ENCODE measurements around the gene PRPH.
"Not testable (repeated sequence)": the region's sequence is repeated elsewhere in the genome, so short reads cannot be mapped to it uniquely, and the experiment has no call there.

The PRPH gene

GRCh38 chr12:49301760-49302159, 6.8 kb downstream of the PRPH start:
- no peak for DNase-seq

DNA sequence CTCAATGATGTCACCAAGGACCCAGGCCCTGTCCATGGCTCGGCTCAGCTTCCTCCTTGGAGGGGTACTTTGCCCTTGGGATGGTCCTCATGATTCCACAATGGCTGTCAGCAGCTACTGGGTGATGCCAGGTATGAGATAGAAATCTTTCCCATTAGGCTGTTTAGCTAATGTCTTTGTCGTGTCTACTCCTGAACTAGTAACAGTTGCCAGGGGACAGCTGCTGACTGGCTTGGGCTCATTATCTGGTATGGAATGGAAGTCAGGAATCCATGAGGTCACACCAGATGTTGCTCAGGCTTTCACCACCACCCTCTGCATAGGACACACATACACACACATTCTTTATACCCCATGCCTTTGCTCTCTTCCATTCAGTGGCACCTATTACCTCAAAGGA, 9.2 kb downstream of the PRPH start:
- no peak for DNase-seq

DNA sequence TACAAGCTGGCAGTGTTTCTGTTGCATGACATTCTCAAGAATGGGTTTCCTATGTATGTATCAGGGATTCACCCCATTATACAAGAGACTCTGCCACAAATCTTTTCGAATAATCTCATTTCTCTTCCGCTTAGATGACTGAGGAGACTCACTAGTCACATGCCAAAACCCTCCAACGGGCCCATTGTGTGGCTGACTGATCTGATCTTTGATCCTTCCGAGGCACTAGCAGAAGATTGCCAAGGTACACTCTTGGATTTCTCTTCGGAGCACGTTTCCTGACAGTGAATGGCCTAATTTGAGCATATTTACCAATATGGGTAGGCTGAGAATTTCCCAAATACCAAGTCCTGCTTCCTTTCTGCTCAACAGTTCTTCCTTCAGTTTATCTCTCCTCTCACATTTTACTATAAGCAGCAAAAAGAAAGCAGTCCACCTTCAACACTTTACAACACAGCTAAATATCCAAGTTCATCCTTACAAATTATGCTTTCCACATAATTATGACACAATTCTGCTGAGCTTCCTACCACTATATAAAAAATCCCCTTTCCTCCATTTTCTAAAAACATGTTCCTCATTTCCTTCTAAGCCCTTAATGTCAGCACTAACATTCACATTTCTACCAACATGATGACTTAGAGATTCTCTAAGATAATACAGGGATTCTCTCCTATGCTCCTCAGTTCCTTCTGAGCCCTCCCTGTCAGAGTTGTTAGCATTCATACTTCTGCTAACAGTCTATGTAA, 11.0 kb downstream of the PRPH start:
- DNase-seq = no peak

DNA sequence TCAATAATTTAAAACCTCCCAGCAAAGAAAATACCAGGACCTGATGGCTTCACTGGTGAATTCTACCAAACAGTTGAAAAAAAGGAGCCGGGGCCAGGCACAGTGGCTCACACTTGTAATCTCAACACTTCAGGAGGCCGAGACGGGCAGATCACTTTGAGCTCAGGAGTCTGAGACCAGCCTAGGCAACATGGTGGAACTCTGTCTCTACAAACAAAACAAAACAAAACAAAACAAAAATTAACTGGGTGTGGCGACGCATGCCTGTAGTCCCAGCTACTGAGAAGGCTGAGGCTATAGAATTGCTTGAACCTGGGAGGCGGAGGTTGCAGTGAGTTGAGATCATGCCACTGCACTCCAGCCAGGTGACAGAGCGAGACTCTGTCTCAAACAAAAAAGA, 14.4 kb downstream of the PRPH start:
- DNase-seq = no peak

- DNase-seq = not testable (repeated sequence)
These were observed 15.6 kb downstream of the PRPH start for GRCh38 chr12:49310451-49311000.

- no peak for DNase-seq
These were observed 19.9 kb downstream of the PRPH start for GRCh38 chr12:49314811-49315210.

DNA sequence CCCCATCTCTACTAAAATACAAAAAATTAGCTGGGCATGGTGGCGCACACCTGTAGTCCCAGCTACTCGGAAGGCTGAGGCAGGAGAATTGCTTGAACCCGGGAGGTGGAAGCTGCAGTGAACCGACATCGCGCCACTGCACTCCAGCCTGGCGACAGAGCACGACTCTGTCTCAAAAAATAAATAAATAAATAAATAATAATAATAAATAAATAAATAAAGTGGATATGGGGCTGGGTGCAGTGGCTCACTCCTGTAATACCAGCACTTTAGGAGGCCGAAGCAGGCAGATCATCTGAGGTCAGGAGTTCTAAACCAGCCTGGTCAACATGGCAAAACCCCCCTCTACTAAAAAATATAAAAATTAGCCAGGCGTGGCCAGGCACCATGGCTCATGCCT, 22.2 kb downstream of the PRPH start:
- not testable (repeated sequence) for DNase-seq

DNA sequence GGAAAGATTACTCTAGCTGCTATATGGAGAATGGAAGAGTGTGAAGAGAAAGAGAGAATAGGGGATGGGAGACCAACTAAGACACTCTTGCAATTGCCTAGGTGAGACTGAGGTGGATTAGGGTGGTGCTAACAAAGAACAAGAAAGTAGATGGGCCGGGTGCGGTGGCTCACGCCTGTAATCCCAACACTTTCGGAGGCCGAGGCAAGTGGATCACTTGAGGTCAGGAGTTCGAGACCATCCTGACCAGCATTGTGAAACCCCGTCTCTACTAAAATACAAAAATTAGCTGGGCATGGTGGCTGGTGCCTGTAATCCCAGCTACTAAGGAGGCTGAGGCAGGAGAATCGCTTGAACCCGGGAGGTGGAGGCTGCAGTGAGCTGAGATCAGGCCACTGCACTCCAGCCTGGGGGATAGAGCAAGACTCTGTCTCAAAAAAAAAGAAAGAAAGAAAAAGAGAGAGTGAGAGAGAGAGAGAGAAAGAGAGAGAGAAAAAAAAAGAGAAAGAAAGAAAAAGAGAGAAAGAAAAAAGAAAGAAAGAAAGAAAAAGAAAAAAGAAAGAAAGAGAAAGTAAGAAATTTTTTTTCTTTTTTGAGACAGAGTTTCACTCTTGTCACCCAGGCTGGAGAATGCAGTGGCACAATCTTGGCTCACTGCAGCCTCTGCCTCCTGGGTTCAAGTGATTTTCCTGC, 25.6 kb downstream of the PRPH start:
- DNase-seq = not testable (repeated sequence)

- DNase-seq = no peak
These were observed 27.4 kb downstream of the PRPH start for GRCh38 chr12:49322367-49322707.

GRCh38 chr12:49322708-49323523, 28.0 kb downstream of the PRPH start, which contains the start of gene TROAP:
Gene TROAP, plus strand, starts transcription at chr12:49323255. Its CDS starts 354 bp downstream, at chr12:49323609.
- DNase-seq = peak; percentile 96

DNA sequence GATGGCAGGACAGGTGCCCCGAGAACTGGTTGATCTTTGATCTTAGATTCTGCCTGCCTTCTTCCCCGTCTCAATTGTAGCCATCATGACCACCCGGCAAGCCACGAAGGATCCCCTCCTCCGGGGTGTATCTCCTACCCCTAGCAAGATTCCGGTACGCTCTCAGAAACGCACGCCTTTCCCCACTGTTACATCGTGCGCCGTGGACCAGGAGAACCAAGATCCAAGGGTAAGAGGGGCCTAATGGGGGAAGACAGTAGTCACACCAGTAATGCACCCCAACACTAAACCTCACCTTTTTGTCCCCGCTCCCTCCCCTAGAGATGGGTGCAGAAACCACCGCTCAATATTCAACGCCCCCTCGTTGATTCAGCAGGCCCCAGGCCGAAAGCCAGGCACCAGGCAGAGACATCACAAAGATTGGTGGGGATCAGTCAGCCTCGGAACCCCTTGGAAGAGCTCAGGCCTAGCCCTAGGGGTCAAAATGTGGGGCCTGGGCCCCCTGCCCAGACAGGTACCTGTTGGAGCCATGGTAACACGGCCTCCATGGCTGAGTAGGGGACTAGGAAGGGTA, 28.7 kb downstream of the PRPH start:
- no peak for DNase-seq

DNA sequence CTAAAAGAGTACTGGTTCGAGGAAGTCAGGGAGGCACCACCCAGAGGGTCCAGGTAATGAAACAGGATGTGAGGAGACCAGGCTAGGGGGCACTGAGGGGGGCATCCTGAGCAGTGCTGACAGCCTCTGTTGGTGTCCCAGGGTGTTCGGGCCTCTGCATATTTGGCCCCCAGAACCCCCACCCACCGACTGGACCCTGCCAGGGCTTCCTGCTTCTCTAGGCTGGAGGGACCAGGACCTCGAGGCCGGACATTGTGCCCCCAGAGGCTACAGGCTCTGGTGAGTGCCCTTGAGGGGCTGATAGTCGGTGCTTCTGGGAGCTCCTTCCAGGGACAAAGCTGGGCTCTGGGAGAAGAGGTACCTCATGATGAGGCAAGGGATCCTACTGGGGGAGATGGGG, 30.7 kb downstream of the PRPH start:
- DNase-seq = no peak

GRCh38 chr12:49327368-49327767, 32.4 kb downstream of the PRPH start:
- no peak for DNase-seq

DNA sequence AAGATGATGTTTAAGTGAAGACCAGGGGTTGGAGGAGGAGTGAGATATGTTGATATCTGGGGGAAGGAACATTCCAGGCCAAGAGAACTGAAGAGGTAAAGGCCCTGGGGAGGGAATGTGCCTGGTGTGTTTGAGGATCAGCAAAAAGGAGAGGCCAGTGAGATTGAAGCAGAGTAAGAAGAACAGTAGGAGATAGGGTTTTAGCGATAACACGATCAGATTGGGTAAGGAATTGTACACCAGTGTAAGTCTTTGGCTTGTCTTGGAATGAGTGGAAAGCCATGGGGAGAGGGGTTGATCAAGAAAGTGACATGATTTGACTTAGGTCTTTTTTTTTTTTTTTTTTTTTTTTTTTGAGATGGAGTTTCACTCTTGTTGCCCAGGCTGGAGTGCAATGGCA, 32.9 kb downstream of the PRPH start:
- no peak for DNase-seq

GRCh38 chr12:49328816-49329215, 33.9 kb downstream of the PRPH start:
- no peak for DNase-seq

- DNase-seq = no peak
These were observed 35.2 kb downstream of the PRPH start for GRCh38 chr12:49330032-49330619.

- DNase-seq = no peak
These were observed 35.9 kb downstream of the PRPH start for GRCh38 chr12:49330631-49331379.

- DNase-seq = no peak
These were observed 36.7 kb downstream of the PRPH start for GRCh38 chr12:49331380-49332222.

DNA sequence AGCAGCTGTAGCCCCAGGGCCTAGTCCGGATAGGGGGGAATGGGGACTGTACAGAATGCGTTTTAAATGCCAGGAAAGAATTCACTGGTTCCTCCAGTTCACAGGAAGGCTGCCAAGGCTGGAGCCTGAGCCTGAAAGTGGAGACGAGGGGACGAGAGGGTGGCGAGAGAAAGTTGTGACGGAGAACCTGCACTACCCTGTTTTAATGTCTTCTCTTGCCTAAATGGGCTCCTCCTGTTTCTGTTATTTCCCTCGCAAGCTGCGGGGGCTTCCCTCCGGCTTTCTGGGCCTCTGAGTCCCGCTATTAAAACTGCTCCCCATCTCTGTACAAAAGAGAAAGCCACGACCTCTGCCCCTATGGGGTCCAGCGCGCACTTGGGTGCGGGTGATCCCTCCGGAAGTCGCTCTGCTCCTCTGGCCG, 37.5 kb downstream of the PRPH start:
- no peak for DNase-seq

DNA sequence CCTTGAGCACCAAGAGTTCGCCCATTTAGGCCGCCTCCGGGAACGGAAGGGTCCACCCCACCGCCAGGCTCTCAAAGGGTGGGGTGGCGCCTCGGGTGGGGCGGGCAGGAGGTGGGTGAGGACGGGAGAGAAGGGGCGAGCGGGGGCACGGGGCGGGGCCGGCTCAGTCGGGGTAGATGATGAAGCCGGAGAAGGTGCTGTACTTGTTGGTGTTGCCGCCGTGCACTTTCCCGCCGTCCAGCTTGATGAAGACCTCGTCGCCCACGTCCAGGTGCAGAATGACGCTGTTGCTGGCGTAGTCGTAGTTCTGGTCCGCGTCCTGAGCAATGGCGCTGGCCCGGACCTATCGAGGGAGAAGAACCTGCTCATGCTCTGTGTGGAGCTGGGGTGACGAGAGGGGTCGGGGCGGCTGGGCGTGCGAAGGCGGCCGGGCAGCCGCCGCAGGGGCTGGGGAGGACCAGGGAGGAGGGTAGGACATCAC, 38.0 kb downstream of the PRPH start:
- no peak for DNase-seq

DNA sequence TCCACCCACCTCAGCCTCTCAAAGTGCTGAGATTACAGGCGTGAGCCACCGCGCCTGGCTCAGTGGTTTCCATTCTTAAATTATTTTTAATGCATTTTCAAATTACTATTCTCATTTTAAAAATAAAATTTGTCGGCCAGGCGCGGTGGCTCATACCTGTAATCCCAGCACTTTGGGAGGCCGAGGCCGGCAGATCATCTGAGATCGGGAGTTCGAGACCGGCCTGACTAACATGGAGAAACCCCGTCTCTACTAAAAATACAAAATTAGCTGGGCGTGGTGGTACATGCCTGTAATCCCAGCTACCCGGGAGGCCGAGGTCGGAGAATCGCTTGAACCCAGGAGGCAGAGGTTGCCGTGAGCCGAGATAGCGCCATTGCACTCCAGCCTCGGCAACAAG, 38.8 kb downstream of the PRPH start:
- DNase-seq = not testable (repeated sequence)

Data from SHP77 treated with DMSO at 0.1 percent for 48 hours (cell line).